MV-4-11 (cell line): ENCODE data around the gene TCHHL1.

Source experiments
- DNase-seq: peaks from one replicate; lab custom pipeline; 2025; lab: John Stamatoyannopoulos, UW

The TCHHL1 gene

DNA sequence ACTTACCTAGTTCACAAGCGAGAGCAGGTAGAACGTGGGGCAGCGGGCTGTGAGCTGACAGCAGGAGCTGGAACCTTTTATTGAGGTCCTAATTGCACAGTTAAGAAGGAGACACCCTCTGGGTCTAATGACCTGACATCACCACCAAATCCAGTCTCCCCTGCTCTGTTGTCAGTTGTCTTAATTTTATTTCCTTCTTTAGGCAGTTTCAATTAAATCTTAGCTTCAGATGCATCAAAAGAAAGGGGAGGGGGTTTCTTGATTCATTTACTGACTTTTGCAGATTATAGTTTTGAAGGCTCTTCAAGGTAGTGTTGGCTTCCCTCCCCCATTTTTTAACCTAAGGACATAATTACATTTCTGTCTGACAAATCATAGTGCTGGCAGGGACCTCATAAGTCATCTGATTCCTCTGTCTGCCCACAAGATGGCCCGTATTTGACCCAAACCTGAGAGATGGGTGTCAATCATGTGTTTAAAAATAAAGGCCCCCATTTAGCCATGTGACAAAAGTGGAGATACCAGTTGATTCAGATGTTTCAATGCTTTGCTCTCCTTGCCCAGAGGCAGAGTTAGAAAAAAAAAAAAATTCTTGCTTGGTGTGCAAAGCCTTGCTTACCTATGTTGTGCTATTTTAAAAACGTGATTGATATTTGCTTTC is at the start of gene TCHHL1:
Gene TCHHL1, minus strand, starts transcription at position 51 of the 661 bp plus-strand sequence. CDS start 921 bp downstream, outside the sequence.
- no peak for DNase-seq

- DNase-seq, result no peak
Measured at GRCh38 chr1:152137215-152137614, 48.4 kb upstream of the TCHHL1 start.

GRCh38 chr1:152130186-152130585 is 41.3 kb upstream of the TCHHL1 start:
- no peak for DNase-seq

GRCh38 chr1:152127673-152128072 is 38.8 kb upstream of the TCHHL1 start:
- no peak for DNase-seq

DNA sequence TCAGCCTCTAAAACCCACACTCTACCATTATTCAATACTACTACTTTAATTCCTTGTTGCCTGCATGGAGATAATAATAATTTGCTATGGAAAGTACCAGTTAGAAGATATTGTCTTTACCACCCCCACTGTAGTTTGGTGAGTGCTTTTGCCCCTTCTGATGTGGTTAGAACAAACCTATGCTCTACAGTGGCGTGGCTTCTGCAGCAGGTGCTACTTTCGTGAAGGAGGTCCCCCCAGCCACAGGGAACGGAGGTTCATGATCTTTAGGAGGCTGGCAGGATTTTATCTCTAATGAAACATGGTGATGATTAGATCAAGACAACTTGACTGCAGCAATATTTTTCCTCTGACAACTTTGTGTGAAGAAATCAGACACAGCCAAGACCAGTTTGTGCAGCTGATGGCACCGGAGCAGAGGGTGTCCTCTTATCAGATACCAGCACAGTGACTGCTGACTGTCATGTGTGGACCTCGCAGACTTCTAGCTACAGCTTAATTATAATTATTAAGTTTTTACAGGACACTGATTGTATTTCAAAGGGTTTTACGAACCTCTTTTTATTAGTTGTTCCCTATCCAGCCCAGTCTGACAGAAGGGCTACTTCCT is 37.1 kb upstream of the TCHHL1 start:
- DNase-seq, result no peak

GRCh38 chr1:152118915-152119314 is 30.1 kb upstream of the TCHHL1 start:
- DNase-seq, result peak; percentile 10

GRCh38 chr1:152115344-152115743 is 26.5 kb upstream of the TCHHL1 start, which contains the start of gene TCHH:
TSS of gene TCHH (minus strand) at chr1:152115444. CDS start at chr1:152114080, 1,364 bp downstream.
- DNase-seq, result no peak

- no peak for DNase-seq
Measured at GRCh38 chr1:152112885-152113432, 24.1 kb upstream of the TCHHL1 start.

DNA sequence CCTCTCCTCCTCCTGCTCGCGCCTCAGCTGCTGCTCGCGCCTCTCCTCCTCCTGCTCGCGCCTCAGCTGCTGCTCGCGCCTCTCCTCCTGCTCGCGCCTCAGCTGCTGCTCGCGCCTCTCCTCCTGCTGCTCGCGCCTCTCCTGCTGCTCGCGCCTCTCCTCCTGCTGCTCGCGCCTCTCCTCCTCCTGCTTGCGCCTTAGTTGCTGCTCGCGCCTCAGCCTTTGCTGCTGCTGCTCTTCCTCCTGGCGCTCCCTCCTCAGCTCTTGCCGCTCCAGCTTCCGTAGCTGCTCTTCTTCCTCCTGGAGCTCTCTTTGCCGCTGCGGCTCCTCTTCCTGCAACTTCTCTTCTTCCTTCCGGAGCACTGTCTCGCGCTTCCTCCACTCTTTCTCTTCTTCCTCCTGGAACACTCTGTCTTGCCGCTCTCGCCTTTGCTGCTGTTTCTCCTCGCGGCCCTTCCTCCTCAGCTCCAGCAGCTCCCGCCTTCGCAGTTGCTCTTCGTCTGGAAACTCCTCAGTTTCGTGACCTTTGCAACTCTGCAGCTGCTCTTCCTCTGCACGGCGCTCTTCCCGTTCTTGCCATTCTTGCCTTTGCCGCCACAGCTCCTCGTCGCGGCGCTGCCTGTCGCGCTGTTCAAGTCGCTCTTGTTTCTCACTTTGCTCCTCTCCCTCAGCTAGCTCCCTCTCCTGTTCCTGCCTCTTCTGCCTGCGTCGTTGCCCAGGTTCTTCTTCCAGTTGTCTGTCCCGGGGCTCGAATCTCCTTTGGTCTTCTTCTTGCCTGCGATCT is 23.4 kb upstream of the TCHHL1 start:
- no peak for DNase-seq

- DNase-seq, result no peak
Measured at GRCh38 chr1:152111515-152111968, 22.7 kb upstream of the TCHHL1 start.

DNA sequence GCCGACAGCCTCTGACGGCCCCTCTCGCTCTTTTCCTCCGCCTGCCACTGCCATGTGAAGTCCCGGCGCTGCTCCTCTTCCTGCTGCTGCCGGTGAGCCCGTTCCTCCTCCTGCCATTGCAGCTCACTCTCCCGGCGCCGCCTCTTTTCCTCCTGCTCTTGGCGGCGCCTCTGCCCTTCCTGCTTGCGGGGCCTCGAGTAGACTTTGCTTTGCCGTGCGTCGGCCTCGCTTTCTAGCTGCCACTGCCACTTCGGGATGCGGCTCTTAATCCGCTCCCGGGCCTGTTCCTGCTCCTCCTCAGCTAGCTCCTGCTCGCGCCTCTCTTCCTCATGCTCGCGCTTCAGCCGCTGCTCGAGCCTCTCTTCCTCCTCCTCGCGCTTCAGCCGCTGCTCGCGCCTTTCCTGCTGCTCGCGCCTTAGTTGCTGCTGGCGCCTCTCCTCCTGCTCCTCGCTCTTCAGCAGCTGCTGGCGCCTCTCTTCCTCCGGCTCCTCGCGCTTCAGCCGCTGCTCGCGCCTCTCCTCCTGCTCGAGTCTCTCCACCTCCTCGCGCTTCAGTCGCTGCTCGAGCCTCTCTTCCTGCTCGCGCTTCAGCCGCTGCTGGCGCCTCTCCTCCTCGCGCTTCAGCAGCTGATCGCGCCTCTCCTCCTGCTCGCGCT is 22.1 kb upstream of the TCHHL1 start:
- DNase-seq, result peak; percentile 51

- DNase-seq, result peak; percentile 40
Measured at GRCh38 chr1:152110365-152110859, 21.5 kb upstream of the TCHHL1 start.

GRCh38 chr1:152109998-152110294 is 21.1 kb upstream of the TCHHL1 start:
- no peak for DNase-seq

DNA sequence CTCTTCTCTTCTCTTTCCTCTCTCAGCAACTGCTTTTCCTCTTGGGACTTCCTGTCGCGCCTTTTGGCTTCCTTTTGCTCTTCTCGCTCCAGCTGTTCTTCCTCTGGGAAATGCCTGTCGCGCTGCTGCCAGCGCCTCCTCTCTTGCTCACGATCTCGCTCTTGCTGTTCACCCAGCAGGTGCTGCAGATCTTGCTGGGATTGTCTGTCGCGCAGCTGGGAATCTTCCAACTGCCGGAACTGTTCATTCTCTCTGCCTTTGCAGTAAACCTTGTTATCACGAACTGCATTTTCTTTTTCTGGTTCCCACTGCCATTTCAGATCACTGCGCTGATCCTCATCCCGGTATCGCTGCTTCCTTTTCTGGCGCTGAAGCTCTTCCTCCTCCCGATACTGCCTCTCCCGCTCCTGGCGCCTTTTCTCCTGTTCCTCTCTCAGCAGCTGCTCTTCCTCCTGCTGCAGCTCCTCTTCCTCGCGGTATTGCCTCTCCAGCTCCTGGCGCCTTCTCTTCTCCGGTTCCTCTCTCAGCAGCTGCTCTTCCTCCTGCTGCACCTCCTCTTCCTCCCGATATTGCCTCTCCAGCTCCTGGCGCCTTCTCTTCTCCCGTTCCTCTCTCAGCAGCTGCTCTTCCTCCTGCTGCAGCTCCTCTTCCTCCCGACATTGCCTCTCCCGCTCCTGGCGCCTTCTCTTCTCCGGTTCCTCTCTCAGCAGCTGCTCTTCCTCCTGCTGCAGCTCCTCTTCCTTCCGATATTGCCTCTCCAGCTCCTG is 20.6 kb upstream of the TCHHL1 start:
- no peak for DNase-seq

DNA sequence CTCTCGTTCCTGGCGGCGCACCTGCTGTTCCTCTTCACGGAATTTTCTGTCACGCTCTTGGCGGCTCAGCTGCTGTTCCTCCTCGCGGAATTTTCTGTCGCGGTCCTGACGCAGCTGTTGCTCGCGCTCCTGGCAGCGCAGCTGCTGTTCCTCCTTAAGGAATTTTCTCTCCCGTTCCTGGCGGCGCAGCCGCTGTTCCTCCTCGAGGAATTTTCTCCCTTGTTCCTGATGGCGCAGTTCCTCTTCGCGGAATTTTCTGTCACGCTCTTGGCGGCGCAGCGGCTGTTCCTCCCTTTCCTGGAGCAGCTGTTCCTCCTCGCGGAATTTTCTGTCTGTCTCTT is 20.0 kb upstream of the TCHHL1 start:
- DNase-seq, result no peak

DNA sequence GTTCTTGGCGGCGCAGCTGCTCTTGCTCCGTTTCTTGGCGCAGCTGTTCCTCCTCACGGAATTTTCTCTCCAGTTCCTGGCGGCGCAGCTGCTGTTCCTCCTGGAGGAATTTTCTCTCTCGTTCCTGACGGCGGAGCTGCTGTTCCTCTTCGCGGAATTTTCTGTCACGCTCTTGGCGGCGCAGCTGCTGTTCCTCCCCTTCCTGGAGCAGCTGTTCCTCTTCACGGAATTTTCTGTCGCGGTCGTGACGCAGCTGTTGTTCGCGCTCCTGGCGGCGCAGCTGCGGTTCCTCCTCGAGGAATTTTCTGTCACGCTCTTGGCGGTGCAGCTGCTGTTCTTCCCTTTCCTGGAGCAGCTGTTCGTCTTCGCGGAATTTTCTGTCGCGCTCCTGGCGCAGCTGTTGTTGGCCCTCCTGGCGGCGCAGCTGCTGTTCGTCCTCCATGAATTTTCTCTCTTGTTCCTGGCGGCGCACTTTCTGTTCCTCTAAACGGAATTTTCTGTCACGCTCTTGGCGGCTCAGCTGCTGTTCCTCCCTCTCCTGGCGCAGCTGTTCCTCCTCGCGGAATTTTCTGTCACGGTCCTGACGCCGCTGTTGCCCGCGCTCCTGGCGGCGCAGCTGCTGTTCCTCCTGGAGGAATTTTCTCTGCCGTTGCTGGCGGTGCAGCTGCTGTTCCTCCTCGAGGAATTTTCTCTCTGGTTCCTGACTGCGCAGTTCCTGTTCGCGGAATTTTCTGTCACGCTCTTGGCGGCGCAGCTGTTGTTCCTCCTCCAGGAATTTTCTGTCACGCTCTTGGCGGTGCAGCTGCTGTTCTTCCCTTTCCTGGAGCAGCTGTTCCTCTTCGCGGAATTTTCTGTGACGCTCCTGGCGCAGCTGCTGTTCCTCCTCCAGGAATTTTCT is 19.4 kb upstream of the TCHHL1 start:
- no peak for DNase-seq

DNA sequence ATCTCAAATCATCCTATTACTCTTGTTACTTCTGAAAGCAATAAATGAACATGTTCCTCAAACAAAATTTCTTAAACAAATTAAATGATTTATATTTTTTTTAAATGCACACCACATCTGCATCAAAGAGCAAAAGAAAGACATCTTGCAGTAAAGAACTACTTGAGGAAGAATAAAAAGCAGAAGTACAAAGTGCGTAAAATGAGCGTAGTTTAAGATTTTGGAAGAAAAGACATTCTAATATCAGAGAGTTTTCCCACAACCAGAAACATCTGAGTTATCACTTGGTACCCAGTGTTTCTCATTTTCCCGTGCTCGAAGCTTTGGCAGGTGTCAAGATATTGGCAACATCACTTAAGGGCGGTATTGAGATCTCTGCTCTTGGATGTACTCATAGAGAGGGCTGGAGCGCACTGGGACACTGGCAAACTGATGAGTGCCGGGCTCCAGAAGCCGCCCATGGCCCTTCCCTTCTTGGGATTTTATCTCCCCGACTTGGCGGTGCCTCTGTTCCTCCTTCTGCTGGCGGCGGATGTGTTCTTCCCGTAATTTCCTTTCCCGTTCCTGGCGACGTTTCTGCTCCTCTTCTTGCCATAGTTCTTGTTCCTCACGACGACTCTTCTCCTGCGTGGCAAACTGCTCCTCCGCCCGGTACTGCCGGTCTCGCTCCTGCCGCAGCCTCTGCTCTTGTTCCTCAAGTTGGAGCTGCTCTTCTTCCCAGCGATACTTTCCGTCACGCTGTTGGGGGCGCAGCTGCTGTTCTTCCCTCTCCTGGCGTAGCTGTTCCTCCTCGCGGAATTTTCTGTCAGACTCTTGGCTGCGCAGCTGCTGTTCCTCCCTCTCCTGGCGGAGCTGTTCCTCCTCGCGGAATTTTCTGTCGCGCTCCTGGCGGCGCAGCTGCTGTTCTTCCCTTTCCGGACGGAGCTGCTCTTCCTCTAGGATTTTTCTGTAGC is 18.4 kb upstream of the TCHHL1 start:
- DNase-seq, result peak; percentile 13

DNA sequence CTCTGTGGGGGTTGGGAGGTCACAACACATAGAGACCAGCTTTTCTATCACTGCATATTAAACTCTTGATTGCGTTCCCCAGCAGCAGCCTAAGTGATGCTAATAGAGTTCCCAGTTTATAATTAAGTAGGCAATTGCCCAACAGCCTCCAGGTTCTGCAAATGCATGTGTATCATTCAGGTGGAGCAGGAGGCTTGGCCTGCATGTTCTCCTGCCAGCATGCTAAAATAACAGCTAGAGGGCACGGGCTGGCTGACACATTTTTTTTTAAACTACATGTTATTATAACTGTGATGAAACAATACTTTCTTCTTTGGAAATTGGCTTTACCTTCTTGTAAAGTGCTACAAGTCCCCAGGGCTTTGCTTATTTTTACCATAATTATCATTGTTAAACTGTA is 16.0 kb upstream of the TCHHL1 start:
- DNase-seq, result no peak

DNA sequence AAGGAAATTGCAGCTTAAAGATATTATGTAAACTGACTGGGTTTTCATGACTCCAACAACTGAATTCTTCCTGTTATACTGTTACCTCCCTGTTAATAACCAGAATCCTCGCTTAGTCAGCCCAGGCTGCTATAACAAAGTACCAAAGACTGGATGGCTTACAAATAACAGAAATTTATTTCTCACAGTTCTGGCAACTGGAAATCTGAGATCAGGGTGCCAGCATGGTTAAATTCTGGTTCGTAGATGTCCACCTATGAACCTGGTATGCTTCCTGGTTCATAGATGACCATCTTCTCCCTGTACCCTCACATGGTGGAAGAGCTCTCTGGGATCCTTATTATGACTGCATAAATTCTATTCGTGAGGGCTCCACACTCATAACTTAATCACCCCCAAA is 8.1 kb upstream of the TCHHL1 start:
- DNase-seq, result no peak
